SK-N-SH (cell line): ENCODE data around the gene DELE1. TPM values are rescaled to one million over a fixed set of nuclear protein-coding genes. Genes with fewer than 3 reads are reported as not detected.

Source experiments
- CTCF ChIA-PET: fragments of 300-600, 350-600 bp; formaldehyde crosslinking; extraction: SDS; loops from one replicate; lab custom pipeline; 2021; lab: Yijun Ruan, JAX
- POLR2A ChIA-PET: fragments of 350-600 bp; sonication (Branson Sonifier 250); formaldehyde crosslinking; extraction: SDS; loops from one replicate; lab custom pipeline; 2020; ENCODE audit warnings: antibody characterized with exemption, inconsistent platforms; lab: Yijun Ruan, JAX
- DNase-seq: peaks from one replicate; pipeline ENCODE4 v3.0.0; 2012
- H2AFZ ChIP-seq: fragments of 200-600 bp; sonication (generic); 2 replicates; pipeline ENCODE4 v1.8.1; 2016; ENCODE audit warnings: antibody characterized with exemption, mild to moderate bottlenecking, low read depth
- H3F3A ChIP-seq: fragments of 200-600 bp; sonication (generic); replicated peaks from 2 replicates; pipeline ENCODE3; 2016; ENCODE audit warnings: antibody characterized with exemption, mild to moderate bottlenecking; ENCODE audit not compliant: insufficient read depth
- H3K27ac ChIP-seq, 2 experiments: fragments of 200-500 bp in 1 of 2; fragments of 200-600 bp in 1 of 2; sonication (Bioruptor generic) in 1 of 2; sonication (generic), shearing (Covaris generic) in 1 of 2; 2 replicates each; pipeline versions ENCODE4 v1.5.1 to v1.6.1; 2014 to 2016; ENCODE audit warnings: low read depth in 2 of 2, inconsistent platforms in 1 of 2, low read length in 1 of 2, mild to moderate bottlenecking in 1 of 2, mixed read lengths in 1 of 2
- H3K27me3 ChIP-seq: fragments of 200-600 bp; sonication (generic), shearing (Covaris generic); 2 replicates; pipeline ENCODE4 v1.6.1; 2016; ENCODE audit warnings: mixed run types; ENCODE audit not compliant: insufficient read depth
- H3K36me3 ChIP-seq, 2 experiments: fragments of 200-500 bp in 1 of 2; fragments of 200-600 bp in 1 of 2; sonication (Bioruptor generic) in 1 of 2; sonication (generic) in 1 of 2; replicated peaks in 1 of 2; 2 replicates each; pipeline versions ENCODE3 to v1.5.1; 2014 to 2016; ENCODE audit warnings: low read length in 1 of 2, mild to moderate bottlenecking in 1 of 2; ENCODE audit not compliant: insufficient read depth in 2 of 2, control insufficient read depth in 1 of 2
- H3K4me1 ChIP-seq, 2 experiments: fragments of 200-500 bp in 1 of 2; fragments of 200-600 bp in 1 of 2; sonication (Bioruptor generic) in 1 of 2; sonication (generic), shearing (Covaris generic) in 1 of 2; 2 replicates each; pipeline versions ENCODE4 v1.5.1 to v1.6.1; 2014 to 2016; ENCODE audit warnings: low read depth in 1 of 2, low read length in 1 of 2, mixed run types in 1 of 2; ENCODE audit not compliant: insufficient read depth in 2 of 2, control insufficient read depth in 1 of 2
- H3K4me2 ChIP-seq: fragments of 200-600 bp; sonication (generic), shearing (Covaris generic); 2 replicates; pipeline ENCODE4 v1.6.1; 2017; ENCODE audit warnings: mixed run types
- H3K4me3 ChIP-seq, 2 experiments: fragments of 200-500 bp in 1 of 2; fragments of 200-600 bp in 1 of 2; sonication (Bioruptor generic) in 1 of 2; sonication (generic), shearing (Covaris generic) in 1 of 2; 2 replicates each; pipeline versions ENCODE4 v1.5.1 to v1.8.1; 2014 to 2016; ENCODE audit warnings: low read depth in 2 of 2, inconsistent platforms in 1 of 2, low read length in 1 of 2, mild to moderate bottlenecking in 1 of 2, mixed read lengths in 1 of 2, moderate library complexity in 1 of 2
- H3K79me2 ChIP-seq: fragments of 200-600 bp; sonication (generic); 2 replicates; pipeline ENCODE4 v1.8.1; 2017; ENCODE audit warnings: mild to moderate bottlenecking; ENCODE audit not compliant: insufficient read depth
- H3K9ac ChIP-seq: fragments of 200-600 bp; sonication (generic); 2 replicates; pipeline ENCODE4 v1.6.1; 2017; ENCODE audit warnings: mixed run types
- H3K9me2 ChIP-seq: fragments of 200-600 bp; sonication (generic); 2 replicates; pipeline ENCODE4 v1.6.1; 2017; ENCODE audit warnings: mixed run types
- H3K9me3 ChIP-seq: fragments of 200-600 bp; sonication (generic); 2 replicates; pipeline ENCODE4 v1.6.1; 2017; ENCODE audit warnings: mixed run types, mild to moderate bottlenecking, moderate library complexity
- H4K20me1 ChIP-seq: fragments of 200-600 bp; sonication (generic); 2 replicates; pipeline ENCODE4 v1.6.1; 2017; ENCODE audit warnings: mild to moderate bottlenecking, mixed run types; ENCODE audit not compliant: insufficient read depth
- ELF1 ChIP-seq: IDR thresholded peaks from 2 replicates; pipeline ENCODE4 v1.4.0; 2012
- EP300 ChIP-seq, 2 experiments: IDR thresholded peaks; 2 replicates each; pipeline versions ENCODE4 v1.4.0 to v1.6.1; 2012; ENCODE audit warnings: borderline replicate concordance in 1 of 2, low read depth in 1 of 2, low read length in 1 of 2
- EZH2phosphoT487 ChIP-seq: fragments of 200-600 bp; sonication (generic); IDR thresholded peaks from 2 replicates; pipeline ENCODE4 v1.6.1; 2017; ENCODE audit warnings: low read depth, mixed run types, mild to moderate bottlenecking, antibody characterized with exemption, moderate library complexity, borderline replicate concordance
- GABPA ChIP-seq: IDR thresholded peaks from 2 replicates; pipeline ENCODE4 v1.4.0; 2012; ENCODE audit warnings: low read depth, mild to moderate bottlenecking
- GATA2 ChIP-seq: sonication (generic); formaldehyde crosslinking; IDR thresholded peaks from 2 replicates; pipeline ENCODE4 v1.5.0; 2020; ENCODE audit warnings: mild to moderate bottlenecking, missing genetic modification reagents
- MEF2A ChIP-seq: IDR thresholded peaks from 2 replicates; pipeline ENCODE4 v1.4.0; 2012; ENCODE audit warnings: low read depth, borderline replicate concordance
- PBX3 ChIP-seq: IDR thresholded peaks from 2 replicates; pipeline ENCODE4; 2012
- POLR2AphosphoS5 ChIP-seq: IDR thresholded peaks from 2 replicates; pipeline ENCODE4 v1.6.1; 2012; ENCODE audit warnings: low read depth, low read length
- REST ChIP-seq: IDR thresholded peaks from 2 replicates; pipeline ENCODE4 v1.6.1; 2012; ENCODE audit warnings: mild to moderate bottlenecking, low read depth, low read length, moderate library complexity
- TAF1 ChIP-seq: IDR thresholded peaks from 2 replicates; pipeline ENCODE4 v1.6.1; 2012; ENCODE audit warnings: low read depth, mild to moderate bottlenecking, low read length, moderate library complexity, borderline replicate concordance
- TEAD4 ChIP-seq: IDR thresholded peaks from 2 replicates; pipeline ENCODE4 v1.4.0; 2012; ENCODE audit warnings: mild to moderate bottlenecking, borderline replicate concordance; ENCODE audit not compliant: insufficient read depth
- USF1 ChIP-seq: IDR thresholded peaks from 2 replicates; pipeline ENCODE4 v1.4.0; 2012; ENCODE audit warnings: low read depth, borderline replicate concordance
- USF2 ChIP-seq: fragments of 150-350 bp; IDR thresholded peaks from 2 replicates; pipeline ENCODE4 v1.6.1; 2017; ENCODE audit warnings: antibody characterized with exemption, low read length, low read depth, borderline replicate concordance
- YY1 ChIP-seq: IDR thresholded peaks from 2 replicates; pipeline ENCODE4 v1.4.0; 2012; ENCODE audit warnings: low read depth, mild to moderate bottlenecking
- ZBTB33 ChIP-seq: IDR thresholded peaks from 2 replicates; pipeline ENCODE4 v1.4.0; 2012; ENCODE audit warnings: low read depth, borderline replicate concordance
- WGBS: methylation state at CpG from one replicate; pipeline ENCODE4 v1.1.6; 2017; ENCODE audit warnings: low lambda C conversion rate; 5-methylcytosine and 5-hydroxymethylcytosine counted together
- polyA plus RNA-seq, 3 experiments: library from polyadenylated mRNA; depleted of rRNA; stranded (reverse); fragments of >200 nt; gene quantifications; 2 replicates each; pipeline ENCODE4 v1.2.3, GENCODE V29; 2012

DELE1 gene
- polyA plus RNA-seq, 1 of the 3 experiments (the other 2 are of a cell fraction) = 60.3 TPM

- Histone ChIP-seq H2AFZ (no peak overlapping the region), H4K20me1 (no peaks in the 10 kb centered on the region), H3K9ac (no peak overlapping the region), H3K9me2 (no peaks in the 10 kb centered on the region), H3K4me3 (no peak overlapping the region), H3K4me2 (no peak overlapping the region), H3F3A (peaks cover 8% of the 10 kb centered on the region), H3K79me2 (peaks cover 23% of the 10 kb centered on the region), H3K9me3 (no peaks in the 10 kb centered on the region), H3K36me3 (peaks cover 0 to 3% of the 10 kb centered on the region in 2 experiments), H3K27me3 (no peaks in the 10 kb centered on the region), H3K27ac (no peak overlapping the region), H3K4me1 (peaks cover 0 to 13% of the 10 kb centered on the region in 2 experiments; a peak in 2 of 4 replicates)
- ChIA-PET CTCF (interaction anchor here (0.8 to 7.8 kb wide), 3 partner anchors 7 to 274 kb away, joined by 3 to 99 read pairs (median 58); partner anchors contain the start of gene PCDH12), POLR2A (no interaction called here)
- no peak for TF ChIP-seq USF2
- TF ChIP-seq ZBTB33 = no peak
- no peak for TF ChIP-seq USF1
- no peak for TF ChIP-seq EZH2phosphoT487
- 58% methylated on average over 4 of the region's 4 CpGs for WGBS
- no peak for DNase-seq
These were observed 42.7 kb downstream of the DELE1 start for GRCh38 chr5:141966275-141966962.

GRCh38 chr5:141966963-141967333, 43.3 kb downstream of the DELE1 start:
- Histone ChIP-seq H3K79me2 (peaks cover 28% of the 10 kb centered on the region), H3F3A (peaks cover 8% of the 10 kb centered on the region), H3K27ac (no peak overlapping the region), H3K36me3 (peaks cover under 1 to 4% of the 10 kb centered on the region in 2 experiments), H3K9ac (no peak overlapping the region), H3K9me3 (no peaks in the 10 kb centered on the region), H3K9me2 (no peaks in the 10 kb centered on the region), H3K27me3 (no peaks in the 10 kb centered on the region), H4K20me1 (no peaks in the 10 kb centered on the region), H2AFZ (no peak overlapping the region), H3K4me3 (no peak overlapping the region), H3K4me1 (peaks cover 0 to 13% of the 10 kb centered on the region in 2 experiments; a peak in 2 of 4 replicates), H3K4me2 (no peak overlapping the region)
- POLR2A ChIA-PET = no interaction called here
- CTCF ChIA-PET = interaction anchor here (1.0 to 7.8 kb wide), 4 partner anchors 8 to 295 kb away, joined by 3 to 99 read pairs (median 30); partner anchors contain the start of gene PCDH12
- 93% methylated on average over 2 of the region's 2 CpGs for WGBS
- DNase-seq = no peak
- no peak for TF ChIP-seq EZH2phosphoT487
- TF ChIP-seq ZBTB33 = no peak
- no peak for TF ChIP-seq POLR2AphosphoS5
- TF ChIP-seq PBX3 = no peak
- no peak for TF ChIP-seq GATA2 (CRISPR knock-in tag)
- TF ChIP-seq MEF2A = no peak
- TF ChIP-seq GABPA = no peak
- no peak for TF ChIP-seq TEAD4
- no peak for TF ChIP-seq REST
- no peak for TF ChIP-seq EP300 (IDR thresholded peaks at IDR 0.05; ENCODE audit: borderline replicate concordance in 1 of 2, low read depth in 1 of 2, low read length in 1 of 2)
- TF ChIP-seq YY1 = no peak
- TF ChIP-seq ELF1 = no peak
- TF ChIP-seq TAF1 = no peak
